Measurements from ENCODE around the gene FBXW8.

The FBXW8 gene

DNA sequence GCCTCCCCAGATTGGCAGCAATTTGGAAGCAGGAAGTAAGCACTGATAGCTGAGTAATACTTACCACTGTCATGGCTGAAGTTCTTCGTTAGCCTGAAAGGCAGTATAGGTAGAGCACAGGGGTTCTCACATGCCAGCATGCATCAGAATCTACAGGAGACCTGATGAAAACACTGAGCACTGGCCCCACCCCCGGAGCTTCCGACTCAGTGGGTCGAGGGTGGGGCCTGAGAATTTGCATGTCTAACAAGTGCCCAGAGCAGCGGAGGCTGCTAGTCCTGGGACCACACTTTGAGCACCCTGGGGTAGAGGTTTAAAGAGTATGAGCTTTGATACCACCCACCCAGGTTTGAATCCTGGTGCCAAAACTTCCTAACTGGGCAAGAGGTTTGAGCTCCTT is 89.6 kb downstream of the FBXW8 start:
- no peak for DNase-seq

DNA sequence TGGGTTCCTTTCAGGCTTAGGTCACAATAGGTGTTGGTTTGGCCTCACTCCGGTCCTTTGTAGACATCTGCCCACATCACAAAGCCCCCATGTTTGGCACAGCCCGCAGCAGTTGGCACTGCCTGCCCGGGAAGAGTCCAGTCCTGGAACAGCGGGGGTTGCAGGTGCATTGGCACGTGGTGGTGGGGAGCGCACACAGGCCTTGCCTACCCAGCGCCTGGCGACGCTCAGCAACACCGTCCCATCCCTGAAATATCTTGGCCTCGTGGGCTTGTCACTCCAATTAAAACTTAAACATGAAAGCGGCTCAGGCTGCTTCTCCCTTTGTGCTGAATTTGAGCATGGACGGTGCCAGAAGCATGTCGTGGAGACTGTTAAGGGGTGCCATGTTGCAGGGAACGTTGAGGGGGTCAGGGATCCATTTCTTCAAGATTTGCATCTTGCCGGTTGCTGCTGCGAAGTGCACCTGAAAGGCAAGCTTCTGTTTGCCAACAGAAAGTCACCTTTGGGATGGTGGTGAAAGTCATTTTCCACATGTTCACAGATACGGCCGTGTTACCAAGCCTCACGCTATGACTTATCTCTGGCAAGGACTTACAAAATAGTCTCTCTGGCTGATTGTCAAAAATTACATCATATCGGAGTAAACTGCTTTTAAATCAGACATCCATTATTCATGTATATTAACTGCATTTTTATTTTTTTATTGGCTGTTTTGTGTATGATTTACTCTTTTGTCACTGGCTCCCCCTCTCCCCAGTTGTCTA is 91.5 kb downstream of the FBXW8 start:
- no peak for DNase-seq

DNA sequence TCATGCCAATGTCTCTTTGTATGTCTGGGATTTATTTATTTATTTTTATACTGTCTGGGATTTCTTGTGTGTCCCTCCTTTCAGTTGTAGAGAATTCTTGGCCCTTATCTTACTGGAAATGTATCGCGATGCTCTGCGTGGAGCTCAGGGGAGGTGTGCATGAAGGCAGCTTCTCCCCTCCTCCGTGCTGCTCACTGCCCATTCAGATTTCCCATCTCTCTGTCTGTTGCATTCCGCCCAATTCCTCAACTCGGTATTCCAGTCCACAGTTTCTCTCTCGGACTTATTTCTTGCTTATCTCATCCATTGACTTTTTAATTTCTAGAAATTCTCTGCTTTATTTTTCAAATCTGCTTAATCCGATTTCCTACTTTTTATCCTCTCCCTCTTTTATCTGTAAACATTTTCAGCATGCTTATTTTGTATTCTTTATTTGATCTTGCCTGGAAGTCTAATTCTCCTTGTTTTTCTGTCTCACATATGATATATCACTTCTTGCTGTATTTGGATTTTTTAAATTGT is 93.2 kb downstream of the FBXW8 start:
- DNase-seq: no peak

DNA sequence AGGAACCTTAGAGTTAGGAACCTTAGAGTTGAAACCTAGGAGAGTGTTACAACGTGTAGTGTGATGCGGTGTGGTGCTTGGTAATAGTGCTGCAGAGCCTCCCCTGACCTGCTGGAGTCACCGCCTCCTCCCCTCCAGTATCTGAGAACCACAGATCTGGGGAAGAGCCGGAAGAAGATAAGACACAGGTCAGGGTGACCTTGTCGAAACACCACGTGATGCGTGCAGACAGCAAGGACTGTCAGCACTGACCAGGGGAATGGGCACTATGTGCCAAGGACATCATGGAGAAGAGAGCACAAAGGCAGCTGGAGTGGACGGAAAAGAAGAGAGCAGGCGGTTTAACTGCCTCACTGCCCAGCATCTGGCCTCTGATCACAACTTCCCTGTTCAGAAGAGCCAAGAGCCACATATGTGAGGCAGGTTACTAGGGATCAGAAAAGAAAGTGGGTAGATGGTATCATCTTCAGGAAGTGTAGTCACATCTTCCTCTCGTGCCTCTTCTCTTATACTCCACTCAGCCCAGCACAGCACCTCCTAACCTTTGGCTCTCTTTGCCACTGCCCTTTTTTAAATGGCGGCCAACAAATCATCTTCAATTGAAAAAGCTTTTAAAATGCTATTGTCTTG is 94.8 kb downstream of the FBXW8 start:
- no peak for DNase-seq

DNA sequence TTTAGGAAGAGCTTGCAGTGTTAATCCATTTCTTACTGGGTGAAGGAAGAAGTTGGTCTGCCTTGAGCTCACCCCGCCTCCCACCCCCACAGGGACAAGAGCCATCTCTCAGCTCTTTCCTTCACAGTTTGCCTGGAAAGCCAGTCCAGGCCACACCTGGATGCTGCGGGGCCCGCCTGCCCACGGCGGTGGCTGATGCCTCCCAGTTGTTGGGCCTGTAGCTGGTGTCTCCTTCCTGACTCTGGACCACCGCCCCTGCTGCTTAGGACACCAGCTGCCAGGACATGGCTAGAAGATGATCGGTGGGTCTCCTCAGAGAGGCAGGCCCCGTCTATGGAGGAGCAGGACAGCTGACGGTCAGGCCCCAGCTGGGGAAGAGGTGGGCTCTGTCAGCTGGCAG is 95.6 kb downstream of the FBXW8 start:
- DNase-seq: no peak

DNA sequence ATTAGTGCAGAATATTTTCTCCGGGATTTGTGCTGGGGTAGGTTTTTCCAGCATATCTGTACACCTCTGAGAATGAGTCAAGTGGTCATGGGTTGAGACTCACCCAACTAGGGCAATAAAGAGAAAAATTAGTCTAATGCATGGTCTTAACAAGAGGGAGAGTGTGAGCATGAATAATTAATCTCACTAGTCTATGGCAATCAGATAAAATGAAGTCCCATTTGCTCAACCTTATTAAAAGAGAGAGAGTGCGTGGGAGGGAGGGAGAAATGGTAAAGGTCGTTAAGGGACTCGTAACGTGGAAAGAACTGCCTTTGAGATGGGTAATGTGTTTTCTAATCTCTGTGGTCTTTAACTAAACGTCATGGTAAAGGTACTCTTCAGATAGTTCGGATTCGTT is 96.8 kb downstream of the FBXW8 start:
- no peak for DNase-seq

DNA sequence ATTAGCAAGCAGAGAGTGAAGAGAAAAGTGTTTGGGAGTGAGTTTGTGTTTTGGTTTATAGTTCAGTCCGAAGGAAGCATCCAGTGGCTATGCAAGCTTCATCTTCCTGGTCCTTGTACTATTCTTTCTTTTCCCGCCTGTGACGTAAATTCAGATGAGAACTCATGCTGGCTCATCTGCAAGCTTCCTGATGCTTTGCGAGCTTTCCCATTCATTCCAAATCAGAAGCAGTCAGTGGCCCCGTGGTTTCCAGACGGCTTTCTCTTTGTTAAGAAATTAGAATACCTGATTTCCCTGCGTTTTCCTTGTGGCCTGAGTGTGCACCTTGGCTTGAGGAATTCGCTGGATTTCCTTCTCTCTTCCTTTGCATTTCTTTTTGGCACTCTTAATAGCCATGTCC is 99.0 kb downstream of the FBXW8 start:
- no peak for DNase-seq

DNA sequence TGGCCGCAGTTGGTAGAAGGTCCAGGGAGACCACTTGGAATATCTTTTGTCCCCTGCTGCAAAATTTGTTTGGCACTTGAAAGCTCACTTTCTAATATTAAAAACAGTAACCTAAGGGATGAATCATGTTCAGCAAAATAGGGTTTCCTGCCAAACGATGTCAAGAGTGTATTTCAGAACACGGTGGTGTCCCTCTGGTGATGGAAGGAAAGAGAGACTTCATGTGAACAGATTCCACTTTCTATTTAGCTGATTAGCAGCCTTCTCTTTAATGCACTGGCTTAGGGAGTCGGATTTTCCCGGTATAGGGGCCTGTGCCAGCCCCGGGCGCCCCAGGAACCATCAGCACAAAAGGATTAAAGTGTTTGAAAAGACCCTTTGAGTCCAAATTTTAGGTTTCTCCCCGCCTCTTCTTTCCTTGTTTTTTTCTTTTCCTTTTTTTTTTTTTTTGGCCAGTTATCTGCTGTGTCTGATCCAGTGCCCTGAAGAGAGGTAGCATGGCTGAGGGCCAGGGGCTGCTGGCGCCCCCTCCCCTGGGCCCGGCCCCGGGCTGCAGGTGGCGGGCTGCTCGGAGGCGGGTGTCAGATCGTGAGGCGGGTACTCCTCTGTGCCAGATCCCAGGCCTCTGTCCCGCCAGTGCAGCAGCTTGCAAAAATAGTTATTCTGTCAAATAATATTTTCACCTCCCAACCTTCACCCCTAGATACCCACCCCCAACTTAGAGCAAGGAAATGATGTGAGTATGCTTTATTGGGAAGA is 100.1 kb downstream of the FBXW8 start:
- DNase-seq: no peak

DNA sequence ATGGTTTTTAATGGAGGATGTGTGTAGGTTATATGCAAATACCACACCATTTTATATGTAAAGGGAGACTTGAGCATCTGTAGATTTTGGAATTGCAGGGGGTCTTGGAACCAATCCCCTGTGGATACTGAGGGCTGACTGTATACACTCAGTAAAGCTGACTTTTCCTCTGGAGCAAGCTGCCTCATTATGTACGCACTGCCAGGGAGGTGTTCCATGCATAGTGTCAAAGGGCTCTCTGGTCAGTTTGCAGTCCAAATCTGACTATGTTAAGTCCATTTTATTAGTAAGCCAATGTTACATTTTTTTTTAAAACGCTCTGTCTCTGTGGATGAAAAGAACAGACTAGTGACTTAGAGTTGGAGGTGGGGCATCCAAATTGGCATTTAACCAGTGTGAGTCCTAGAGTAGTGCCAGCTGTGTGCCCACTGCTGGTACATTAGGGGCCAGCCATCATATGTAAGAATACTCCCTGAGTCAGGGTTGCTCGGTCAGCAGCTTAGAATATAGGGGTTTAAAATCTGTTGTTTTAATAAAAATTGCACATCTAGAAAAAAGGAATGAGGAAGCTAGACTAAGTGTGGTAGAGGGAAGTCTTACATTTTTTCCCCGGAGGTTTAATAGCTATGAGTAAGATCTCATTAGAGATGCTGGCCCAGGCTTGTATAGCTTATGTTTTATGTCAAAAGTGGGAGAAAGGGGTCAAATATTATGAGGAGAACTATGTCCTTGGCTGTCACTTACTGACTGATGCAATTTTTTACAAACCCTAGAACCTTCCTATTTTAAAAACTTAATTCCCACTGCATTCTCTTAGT is 101.4 kb downstream of the FBXW8 start:
- DNase-seq: no peak

DNA sequence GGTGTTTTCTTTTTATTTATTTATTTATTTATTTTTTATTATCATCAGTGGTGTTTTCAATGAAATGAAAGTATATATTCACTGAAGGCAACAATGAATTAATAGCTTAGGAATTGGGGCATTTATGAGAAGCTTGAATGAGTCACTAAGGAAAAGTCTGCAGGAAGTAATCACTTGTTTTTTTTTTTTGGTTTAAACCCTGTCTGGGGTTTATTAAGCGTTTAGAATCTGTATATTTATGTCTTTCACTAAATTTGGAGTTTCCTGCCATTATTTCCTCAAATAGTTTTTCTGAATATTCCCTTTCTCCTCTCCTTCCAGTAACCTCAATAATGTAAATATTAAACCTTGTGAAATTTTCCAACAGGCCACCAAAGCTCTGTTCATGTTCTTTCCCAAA is 103.0 kb downstream of the FBXW8 start:
- no peak for DNase-seq

DNA sequence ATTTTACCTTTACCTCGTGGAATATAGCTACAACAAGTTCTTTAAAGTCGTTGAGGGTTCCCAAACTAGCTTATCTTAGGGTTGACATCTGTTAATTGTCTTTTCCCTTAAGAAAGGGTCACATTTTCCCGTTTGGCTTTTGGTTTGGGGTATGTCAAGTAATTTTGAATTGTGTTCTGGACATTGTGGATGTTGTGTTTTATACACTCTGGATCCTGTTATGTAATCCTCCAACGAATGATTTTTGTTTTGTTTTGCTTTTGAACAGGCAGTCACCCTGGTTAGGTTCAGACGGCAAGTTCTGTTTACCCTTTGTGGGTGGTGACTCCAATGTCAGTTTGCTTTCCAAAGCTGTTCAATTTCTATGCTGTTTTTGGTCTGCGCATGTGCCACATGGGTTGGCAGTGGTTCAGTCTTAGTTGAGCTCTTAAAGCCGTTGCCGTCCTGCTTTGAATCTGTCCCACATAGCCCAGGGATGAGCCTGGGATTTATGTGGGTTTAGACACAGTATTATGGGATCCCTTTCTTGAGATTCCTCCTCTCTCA is 103.7 kb downstream of the FBXW8 start:
- no peak for DNase-seq

DNA sequence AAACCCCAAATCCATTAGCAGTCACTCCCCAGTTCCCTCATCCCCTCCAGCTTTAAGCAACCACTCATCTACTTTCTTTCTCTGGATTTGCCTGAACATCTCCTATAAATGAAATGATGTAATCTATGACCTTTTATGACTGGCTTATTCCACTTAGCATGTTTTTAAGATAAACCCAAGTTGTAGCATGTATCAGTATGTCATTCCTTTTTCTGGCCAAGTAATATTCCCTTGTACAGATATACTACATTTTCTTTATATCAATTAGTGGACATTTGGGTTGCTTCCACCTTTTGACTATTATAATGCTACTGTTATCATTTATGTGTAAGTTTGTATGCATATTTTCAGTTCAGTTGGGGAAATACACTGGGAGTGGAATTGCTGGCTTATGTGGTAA is 105.1 kb downstream of the FBXW8 start:
- no peak for DNase-seq

DNA sequence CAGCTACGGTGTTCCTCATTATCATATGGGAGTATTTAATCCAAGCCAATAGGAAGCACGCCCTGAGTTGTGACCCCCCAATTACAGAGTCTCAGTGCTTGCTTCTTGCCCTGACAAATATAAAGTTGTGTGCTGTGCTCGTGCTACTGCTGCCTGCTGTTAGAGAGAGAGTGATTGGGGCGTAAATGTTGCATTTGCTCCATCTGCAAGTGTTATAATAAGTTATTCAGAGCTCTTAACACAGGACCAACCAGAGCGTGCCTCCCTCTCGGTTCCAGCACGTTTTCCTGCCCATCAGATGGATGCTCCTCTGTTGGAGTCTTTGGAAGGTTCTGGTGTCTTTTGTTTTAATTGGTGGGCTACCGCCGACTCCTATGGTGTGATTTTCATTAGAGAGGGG is 107.1 kb downstream of the FBXW8 start:
- no peak for DNase-seq

DNA sequence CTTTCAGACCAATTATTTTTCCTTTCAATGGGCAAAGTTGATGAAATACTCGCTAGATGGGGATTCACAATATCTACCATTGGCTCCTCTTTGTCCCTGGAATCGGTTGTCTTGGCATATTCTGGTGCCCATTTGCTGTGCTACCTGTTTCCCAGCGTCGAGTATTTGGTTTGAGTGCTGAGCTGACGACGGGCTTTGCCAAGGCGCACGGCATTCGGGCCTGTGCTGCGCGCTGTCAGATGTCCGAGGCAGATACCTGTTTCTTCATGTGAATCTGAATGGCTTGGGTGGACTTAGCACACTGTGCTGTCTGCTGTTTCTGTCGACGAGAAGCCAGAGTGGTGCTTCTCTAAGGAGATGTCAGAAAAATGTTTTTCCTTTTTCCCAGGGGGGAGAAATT is 107.5 kb downstream of the FBXW8 start:
- DNase-seq: no peak

DNA sequence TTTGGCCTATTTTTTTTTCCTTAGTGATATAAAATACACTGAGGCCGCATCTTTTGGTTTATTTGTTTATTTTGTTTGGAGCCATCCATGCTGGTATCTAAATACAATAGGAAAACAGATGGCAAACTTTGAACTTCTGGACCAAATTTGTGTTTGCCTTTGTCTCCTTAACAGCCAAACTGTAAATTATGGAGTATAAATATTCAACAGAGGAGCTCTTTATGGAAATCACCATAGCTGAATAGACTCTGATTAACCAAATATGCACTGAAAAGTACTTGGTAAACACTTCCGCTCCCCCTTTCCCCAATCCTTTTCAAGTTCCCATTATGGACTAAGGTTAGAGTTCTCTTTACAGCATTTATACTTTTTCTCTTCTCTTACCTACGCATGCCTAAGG is 107.9 kb downstream of the FBXW8 start:
- DNase-seq: no peak

DNA sequence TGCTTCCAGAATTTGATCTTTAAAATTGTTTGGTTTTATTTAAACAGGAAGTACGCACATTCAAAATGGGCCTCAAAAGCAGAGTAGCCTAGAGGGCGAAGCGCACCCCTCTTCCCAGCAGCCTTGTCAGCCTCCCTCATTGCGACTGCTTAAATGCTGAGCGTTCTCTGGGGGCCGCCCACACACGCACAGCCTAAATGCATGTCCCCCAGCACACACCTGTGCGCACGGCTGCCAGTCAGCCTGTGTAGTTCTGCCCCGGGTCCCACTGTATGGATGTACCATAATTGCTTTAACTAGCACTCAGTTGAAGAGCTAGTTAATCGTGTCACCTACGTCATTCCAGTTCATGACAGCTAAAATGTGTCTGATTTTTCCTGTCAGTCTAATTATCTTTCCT is 109.1 kb downstream of the FBXW8 start:
- no peak for DNase-seq

DNA sequence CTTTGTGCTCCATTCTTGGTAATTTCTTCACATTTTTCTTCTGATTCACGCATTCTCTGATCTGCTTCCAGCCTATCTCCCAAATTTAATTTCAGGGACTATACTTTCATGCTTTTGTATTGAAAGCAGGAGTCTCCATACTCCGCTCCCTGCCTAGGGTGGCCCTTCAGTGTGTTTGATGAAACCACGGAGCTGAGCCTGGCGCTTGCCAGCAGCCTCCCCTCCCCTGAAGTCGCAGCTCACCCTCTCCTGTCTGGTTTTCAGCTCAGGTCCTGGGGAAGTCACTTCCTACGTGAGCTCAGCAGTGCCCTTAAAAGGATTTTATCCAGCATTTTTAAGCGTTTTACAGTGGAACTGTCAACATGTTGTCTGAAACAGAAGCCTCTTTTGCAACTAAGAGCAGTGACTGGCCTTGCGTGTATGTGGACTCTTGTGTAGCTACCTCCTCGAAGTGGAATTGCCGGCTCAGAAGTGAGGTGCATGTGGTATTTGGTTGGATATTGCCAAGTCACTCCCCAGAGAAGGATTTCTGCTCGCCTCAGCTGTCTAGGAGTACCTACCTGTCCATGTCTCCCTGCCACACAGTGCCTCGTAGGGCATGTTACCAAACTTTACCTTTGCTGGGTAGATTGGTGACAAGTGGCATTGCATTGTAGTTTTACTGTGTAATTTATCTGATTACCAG is 109.9 kb downstream of the FBXW8 start:
- DNase-seq: no peak

DNA sequence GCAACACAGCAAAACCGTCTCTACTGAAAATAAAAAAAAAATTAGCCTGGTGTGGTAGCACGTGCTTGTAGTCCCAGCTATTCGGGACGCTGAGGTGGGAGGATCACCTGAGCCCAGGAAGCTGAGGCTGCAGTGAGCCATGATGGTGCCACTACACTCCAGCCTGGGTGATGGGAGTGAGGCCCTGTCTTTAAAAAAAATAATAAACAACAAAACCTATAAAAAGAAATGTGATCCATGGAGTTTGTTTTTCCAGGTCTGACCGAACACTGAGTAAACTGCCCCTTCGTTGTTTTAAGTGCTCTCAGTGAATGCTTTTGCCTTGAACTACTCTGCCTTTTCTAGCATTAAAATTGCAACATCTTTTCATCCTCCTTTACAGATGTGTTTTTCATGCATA is 111.7 kb downstream of the FBXW8 start:
- no peak for DNase-seq

DNA sequence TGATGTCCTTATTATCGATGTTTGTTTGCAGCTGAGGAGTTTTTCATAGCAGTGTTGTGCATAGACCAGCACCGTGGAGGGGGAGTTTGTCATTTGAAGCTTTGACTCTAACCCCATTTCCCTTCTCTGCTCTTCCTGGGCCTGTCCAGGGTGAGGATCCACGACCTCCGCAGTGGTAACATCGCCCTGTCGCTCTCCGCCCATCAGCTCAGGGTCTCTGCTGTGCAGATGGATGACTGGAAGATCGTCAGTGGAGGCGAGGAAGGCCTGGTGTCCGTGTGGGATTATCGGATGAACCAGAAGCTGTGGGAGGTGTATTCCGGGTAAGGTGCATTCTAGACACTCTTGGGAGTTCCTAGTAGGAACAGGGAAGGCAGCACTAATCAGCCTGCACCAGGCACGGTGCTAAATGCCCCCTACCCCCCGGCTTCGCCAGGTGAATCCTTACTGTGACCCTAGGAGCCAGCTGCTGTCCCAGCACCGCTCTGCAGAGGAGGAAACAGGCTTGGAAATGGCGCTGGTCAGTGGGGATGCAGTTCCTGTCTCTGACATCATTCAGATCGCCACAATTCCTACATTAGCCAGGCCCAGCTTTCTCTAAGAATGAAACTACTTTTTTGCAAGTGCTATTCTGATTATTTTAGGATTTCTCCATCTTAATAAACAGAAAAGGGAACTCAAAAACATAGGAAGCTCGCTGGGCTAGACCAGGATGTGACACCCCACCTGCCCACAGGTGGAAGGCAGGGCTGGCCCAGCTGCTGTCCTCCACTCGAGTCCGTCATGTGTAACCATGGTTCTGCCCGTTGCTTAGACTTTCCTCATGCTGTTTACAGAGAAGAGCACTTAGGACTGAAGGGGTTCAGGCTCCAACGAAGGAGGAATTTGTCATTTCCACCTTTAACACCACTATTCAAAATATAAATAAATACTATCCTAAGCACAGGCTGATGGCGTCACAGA is 113.5 kb downstream of the FBXW8 start:
- no peak for DNase-seq

DNA sequence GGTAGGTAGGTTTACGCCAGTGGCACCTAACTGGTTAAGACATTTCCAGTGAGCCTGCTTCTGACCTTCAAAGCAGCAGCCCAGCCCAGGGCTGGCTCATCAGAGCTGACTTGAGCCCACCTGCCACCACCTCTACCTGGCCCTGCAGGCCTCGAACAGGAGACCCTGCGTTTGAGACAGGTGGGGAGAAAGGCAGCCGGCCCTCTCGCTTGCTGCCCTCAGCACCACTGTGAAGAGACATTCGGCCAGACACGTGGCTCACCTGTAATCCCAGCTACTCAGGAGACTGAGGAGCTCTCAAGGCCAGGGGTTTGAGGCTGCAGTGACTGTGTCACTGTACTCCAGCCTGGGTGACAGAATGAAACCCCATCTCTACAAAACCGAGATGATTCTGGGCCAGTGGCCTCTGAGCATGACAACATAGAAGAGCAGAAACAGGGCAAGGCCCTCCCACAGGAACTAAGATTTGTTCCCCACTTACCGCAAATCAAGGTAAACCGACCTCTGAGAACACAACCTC is 114.3 kb downstream of the FBXW8 start:
- DNase-seq: no peak

All from activated CD8-positive, alpha-beta memory T cell treated with anti-CD3 and anti-CD28 coated beads, Interleukin-2, amount 50 U/mL, for 48 hours (primary cell).